H9 (cell line): ENCODE measurements around the gene HOXB1. TPM values are rescaled to one million over a fixed set of nuclear protein-coding genes. Genes with fewer than 3 reads are reported as not detected.
"Not testable (repeated sequence)": the region's sequence is repeated elsewhere in the genome, so short reads cannot be mapped to it uniquely, and the experiment has no call there.

Source experiments
- DNase-seq: peaks from one replicate; pipeline ENCODE4 v3.0.0-alpha.2; 2017
- H2AFZ ChIP-seq: one replicate; pipeline ENCODE4 v1.6.1; 2013; ENCODE audit warnings: mild to moderate bottlenecking, low read length, control low read depth, moderate library complexity
- H2AK5ac ChIP-seq: 2 replicates; pipeline ENCODE4 v1.6.1; 2013; ENCODE audit warnings: low read length, control low read depth, mixed read lengths; ENCODE audit not compliant: insufficient read length
- H2BK120ac ChIP-seq: one replicate; pipeline ENCODE4 v1.6.1; 2013; ENCODE audit warnings: low read depth, mild to moderate bottlenecking, low read length, control low read depth, inconsistent platforms; ENCODE audit not compliant: poor library complexity, severe bottlenecking
- H2BK12ac ChIP-seq: 2 replicates; pipeline ENCODE4 v1.6.1; 2013; ENCODE audit warnings: low read length, control low read depth, mixed read lengths, low read depth; ENCODE audit not compliant: insufficient read length
- H2BK15ac ChIP-seq: 2 replicates; pipeline ENCODE4 v1.6.1; 2013; ENCODE audit warnings: low read depth, low read length, control low read depth
- H2BK20ac ChIP-seq: one replicate; pipeline ENCODE4 v1.6.1; 2013; ENCODE audit warnings: low read depth, mild to moderate bottlenecking, low read length, control low read depth, inconsistent platforms; ENCODE audit not compliant: poor library complexity, severe bottlenecking
- H2BK5ac ChIP-seq: 2 replicates; pipeline ENCODE4 v1.6.1; 2013; ENCODE audit warnings: low read length, control low read depth, mixed read lengths; ENCODE audit not compliant: insufficient read length
- H3K14ac ChIP-seq: 2 replicates; pipeline ENCODE4 v1.6.1; 2013; ENCODE audit warnings: low read length, control low read depth; ENCODE audit not compliant: insufficient read depth
- H3K18ac ChIP-seq: 2 replicates; pipeline ENCODE4 v1.6.1; 2013; ENCODE audit warnings: low read depth, mild to moderate bottlenecking, mixed read lengths, low read length, control low read depth; ENCODE audit not compliant: insufficient read length
- H3K23ac ChIP-seq: 2 replicates; pipeline ENCODE4 v1.6.1; 2013; ENCODE audit warnings: low read length, control low read depth, mixed read lengths, low read depth; ENCODE audit not compliant: insufficient read length
- H3K23me2 ChIP-seq: 2 replicates; pipeline ENCODE4 v1.6.1; 2013; ENCODE audit warnings: low read depth, mild to moderate bottlenecking, mixed read lengths, low read length, control low read depth; ENCODE audit not compliant: insufficient read length, poor library complexity, severe bottlenecking
- H3K27ac ChIP-seq: 2 replicates; pipeline ENCODE4 v1.5.1; 2013; ENCODE audit warnings: low read length, control low read depth, mixed read lengths, low read depth; ENCODE audit not compliant: insufficient read length
- H3K27me3 ChIP-seq: 2 replicates; pipeline ENCODE4 v1.6.1; 2013; ENCODE audit warnings: low read length, control low read depth, inconsistent platforms; ENCODE audit not compliant: insufficient read depth
- H3K4ac ChIP-seq: 2 replicates; pipeline ENCODE4 v1.6.1; 2013; ENCODE audit warnings: low read depth, mild to moderate bottlenecking, control low read depth, inconsistent platforms, low read length, moderate library complexity
- H3K4me1 ChIP-seq: 2 replicates; pipeline ENCODE4 v1.6.1; 2013; ENCODE audit warnings: low read length, control low read depth, inconsistent platforms; ENCODE audit not compliant: insufficient read depth
- H3K4me2 ChIP-seq: 2 replicates; pipeline ENCODE4 v1.6.1; 2013; ENCODE audit warnings: low read length, control low read depth, mixed read lengths; ENCODE audit not compliant: insufficient read length, insufficient read depth
- H3K56ac ChIP-seq: 2 replicates; pipeline ENCODE4 v1.6.1; 2013; ENCODE audit warnings: low read depth, mild to moderate bottlenecking, mixed read lengths, low read length, control low read depth; ENCODE audit not compliant: insufficient read length
- H3K79me1 ChIP-seq: 2 replicates; pipeline ENCODE4 v1.6.1; 2013; ENCODE audit warnings: low read depth, mild to moderate bottlenecking, moderate library complexity, low read length, control low read depth, inconsistent platforms; ENCODE audit not compliant: insufficient read depth, poor library complexity, severe bottlenecking
- H3K79me2 ChIP-seq: 2 replicates; pipeline ENCODE4 v1.6.1; 2013; ENCODE audit warnings: low read length, control low read depth, inconsistent platforms; ENCODE audit not compliant: insufficient read depth
- H3K9ac ChIP-seq: 2 replicates; pipeline ENCODE4 v1.6.1; 2013; ENCODE audit warnings: low read length, control low read depth, mixed read lengths; ENCODE audit not compliant: insufficient read length; ENCODE audit errors: extremely low read depth
- H3K9me3 ChIP-seq: one replicate; pipeline ENCODE4 v1.6.1; 2013; ENCODE audit warnings: low read depth, low read length, inconsistent platforms; ENCODE audit not compliant: control insufficient read depth
- H3T11ph ChIP-seq: one replicate; pipeline ENCODE4 v1.6.1; 2013; ENCODE audit warnings: mild to moderate bottlenecking, low read length, control low read depth, inconsistent platforms
- H4K20me1 ChIP-seq: one replicate; pipeline ENCODE4 v1.6.1; 2013; ENCODE audit not compliant: control insufficient read depth, insufficient read length, insufficient read depth
- H4K5ac ChIP-seq: 2 replicates; pipeline ENCODE4 v1.6.1; 2013; ENCODE audit warnings: low read depth, mild to moderate bottlenecking, mixed read lengths, low read length, control low read depth; ENCODE audit not compliant: insufficient read length
- H4K8ac ChIP-seq: replicated peaks from 2 replicates; pipeline ENCODE4 v1.6.1; 2013; ENCODE audit warnings: low read length, control low read depth, mixed read lengths, low read depth; ENCODE audit not compliant: insufficient read length
- H4K91ac ChIP-seq: 2 replicates; pipeline ENCODE4 v1.6.1; 2013; ENCODE audit warnings: low read depth, mild to moderate bottlenecking, moderate library complexity, mixed read lengths, low read length, control low read depth; ENCODE audit not compliant: insufficient read length
- H3K27ac Mint-ChIP-seq, 3 experiments: 2 replicates in 2 of 3; 3 replicates in 1 of 3; pipeline ENCODE4 v1.8.0; 2020 to 2021; ENCODE audit warnings: mixed read lengths in 3 of 3, mild to moderate bottlenecking in 1 of 3, moderate library complexity in 1 of 3
- H3K27me3 Mint-ChIP-seq: 2 replicates; pipeline ENCODE4 v1.8.0; 2021; ENCODE audit warnings: low read depth, mild to moderate bottlenecking, moderate library complexity, mixed read lengths
- H3K36me3 Mint-ChIP-seq, 3 experiments: 2 replicates in 2 of 3; 3 replicates in 1 of 3; pipeline ENCODE4 v1.8.0; 2020 to 2021; ENCODE audit warnings: low read depth in 3 of 3, mixed read lengths in 3 of 3; ENCODE audit not compliant: insufficient read depth in 1 of 3
- H3K4me1 Mint-ChIP-seq, 2 experiments: 2 replicates each; pipeline ENCODE4 v1.8.0; 2020; ENCODE audit warnings: mixed read lengths in 2 of 2
- H3K4me3 Mint-ChIP-seq, 2 experiments: 2 replicates in 1 of 2; 3 replicates in 1 of 2; pipeline ENCODE4 v1.8.0; 2020 to 2021; ENCODE audit warnings: mild to moderate bottlenecking in 2 of 2, mixed read lengths in 2 of 2, moderate library complexity in 1 of 2
- H3K9me3 Mint-ChIP-seq, 2 experiments: 2 replicates in 1 of 2; 3 replicates in 1 of 2; pipeline ENCODE4 v1.8.0; 2020; ENCODE audit warnings: mild to moderate bottlenecking in 2 of 2, mixed read lengths in 2 of 2, moderate library complexity in 1 of 2
- WGBS: extraction: QIAGEN DNeasy Blood & Tissue Kit; methylation state at CpG from one replicate; pipeline ENCODE4 v1.1.7; 2013; ENCODE audit warnings: missing lambda C conversion rate, low lambda C conversion rate, mixed read lengths; ENCODE audit not compliant: insufficient read length; ENCODE audit errors: extremely low coverage; 5-methylcytosine and 5-hydroxymethylcytosine counted together
- total RNA-seq: library from RNA; stranded (reverse); gene quantifications from 2 replicates; pipeline ENCODE4 v1.2.1, GENCODE V29; 2021
- TF ChIP-seq, protein P1 (sequence below): fragments of 200-600 bp; sonication (generic); conservative IDR thresholded peaks from 3 replicates; pipeline ENCODE4 v1.8.0; 2021; ENCODE audit warnings: antibody characterized with exemption, mild to moderate bottlenecking

Gene HOXB1
- total RNA-seq, 1 experiment from 2014 or later, result not detected

DNA sequence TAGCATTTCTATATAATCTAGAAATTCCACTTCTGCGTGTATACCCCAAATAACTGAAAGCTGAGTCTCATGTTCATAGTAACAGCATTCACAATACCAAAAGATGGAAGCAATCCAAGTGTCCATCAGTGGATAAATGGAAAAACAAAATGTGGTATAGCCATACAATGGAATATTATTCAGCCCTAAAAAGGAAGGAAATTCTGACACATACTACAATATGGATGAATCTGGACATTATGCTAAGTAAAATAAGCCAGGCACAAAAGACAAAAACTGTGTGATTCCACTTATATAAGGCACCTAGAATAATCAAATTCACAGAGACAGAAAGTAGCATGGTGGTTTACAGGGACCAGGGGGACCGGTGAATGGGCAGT, 20.4 kb downstream of the HOXB1 start:
- Histone ChIP-seq H3K9ac (no peak overlapping the region), H2AK5ac (no peak overlapping the region), H3K14ac (no peak overlapping the region), H3K23me2 (no peaks in the 10 kb centered on the region), H3K4ac (no peak overlapping the region), H2BK20ac (no peak overlapping the region), H3K56ac (no peak overlapping the region), H3K79me2 (0 out of 2 replicates have a peak, but pooled peaks cover 2% of the 10 kb centered on the region), H4K8ac (no peak overlapping the region), H2AFZ (no peak overlapping the region), H2BK15ac (no peak overlapping the region), H4K5ac (no peak overlapping the region), H3K4me2 (no peak overlapping the region), H3K23ac (no peak overlapping the region), H2BK120ac (no peak overlapping the region), H4K91ac (no peak overlapping the region), H3T11ph (no peak overlapping the region), H3K4me1 (no peaks in the 10 kb centered on the region), H3K27me3 (no peaks in the 10 kb centered on the region; the same call in 1 of the 2 replicates), H2BK12ac (no peak overlapping the region), H2BK5ac (no peak overlapping the region), H3K79me1 (no peaks in the 10 kb centered on the region), H3K9me3 (no peaks in the 10 kb centered on the region), H4K20me1 (no peaks in the 10 kb centered on the region), H3K27ac (no peak overlapping the region), H3K18ac (no peak overlapping the region)
- Mint-ChIP-seq H3K36me3 (no peaks in the 10 kb centered on the region; a peak in 1 of 7 replicates), H3K4me1 (peaks cover 15 to 17% of the 10 kb centered on the region in 2 experiments), H3K9me3 (no peaks in the 10 kb centered on the region; a peak in 1 of 5 replicates), H3K4me3 (no peak overlapping the region), H3K27ac (no peak overlapping the region), H3K27me3 (peaks cover 77% of the 10 kb centered on the region)
- TF ChIP-seq, protein P1, sequence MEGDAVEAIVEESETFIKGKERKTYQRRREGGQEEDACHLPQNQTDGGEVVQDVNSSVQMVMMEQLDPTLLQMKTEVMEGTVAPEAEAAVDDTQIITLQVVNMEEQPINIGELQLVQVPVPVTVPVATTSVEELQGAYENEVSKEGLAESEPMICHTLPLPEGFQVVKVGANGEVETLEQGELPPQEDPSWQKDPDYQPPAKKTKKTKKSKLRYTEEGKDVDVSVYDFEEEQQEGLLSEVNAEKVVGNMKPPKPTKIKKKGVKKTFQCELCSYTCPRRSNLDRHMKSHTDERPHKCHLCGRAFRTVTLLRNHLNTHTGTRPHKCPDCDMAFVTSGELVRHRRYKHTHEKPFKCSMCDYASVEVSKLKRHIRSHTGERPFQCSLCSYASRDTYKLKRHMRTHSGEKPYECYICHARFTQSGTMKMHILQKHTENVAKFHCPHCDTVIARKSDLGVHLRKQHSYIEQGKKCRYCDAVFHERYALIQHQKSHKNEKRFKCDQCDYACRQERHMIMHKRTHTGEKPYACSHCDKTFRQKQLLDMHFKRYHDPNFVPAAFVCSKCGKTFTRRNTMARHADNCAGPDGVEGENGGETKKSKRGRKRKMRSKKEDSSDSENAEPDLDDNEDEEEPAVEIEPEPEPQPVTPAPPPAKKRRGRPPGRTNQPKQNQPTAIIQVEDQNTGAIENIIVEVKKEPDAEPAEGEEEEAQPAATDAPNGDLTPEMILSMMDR, result no peak
- DNase-seq, result no peak
- WGBS, result no CpG with 5 or more reads among the region's 2 CpGs

DNA sequence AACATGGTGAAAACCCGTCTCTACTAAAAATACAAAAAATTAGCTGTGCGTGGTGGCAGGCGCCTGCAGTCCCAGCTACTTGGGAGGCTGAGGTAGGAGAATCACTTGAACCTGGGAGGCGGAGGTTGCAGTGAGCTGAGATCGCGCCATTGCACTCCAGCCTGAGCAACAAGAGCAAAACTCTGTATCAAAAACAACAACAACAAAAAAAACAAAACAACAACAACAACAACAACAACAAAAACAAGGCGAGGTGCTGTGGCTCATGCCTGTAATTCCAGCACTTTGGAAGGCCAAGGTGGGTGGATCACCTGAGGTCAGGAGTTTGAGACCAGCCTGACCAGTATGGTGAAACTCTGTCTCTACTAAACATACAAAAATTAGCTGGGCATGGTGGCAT, 21.1 kb downstream of the HOXB1 start:
- not testable (repeated sequence) for H2BK12ac ChIP-seq, H2BK120ac ChIP-seq, H4K8ac ChIP-seq, H3K18ac ChIP-seq, H3K56ac ChIP-seq, H3K4me3 Mint-ChIP-seq, H3T11ph ChIP-seq, H3K36me3 Mint-ChIP-seq, H2BK15ac ChIP-seq, H3K23me2 ChIP-seq, H2AFZ ChIP-seq, H4K5ac ChIP-seq, H4K91ac ChIP-seq, H4K20me1 ChIP-seq, H3K4ac ChIP-seq, H3K79me2 ChIP-seq, H3K23ac ChIP-seq, H3K14ac ChIP-seq, H3K9me3 ChIP-seq, H3K27ac ChIP-seq, DNase-seq, H3K27me3 ChIP-seq, H2BK5ac ChIP-seq, H3K79me1 ChIP-seq, H2BK20ac ChIP-seq, H3K4me2 ChIP-seq, H3K4me1 ChIP-seq, H3K27ac Mint-ChIP-seq, H3K9ac ChIP-seq, H3K9me3 Mint-ChIP-seq, H2AK5ac ChIP-seq
- no CpG with 5 or more reads among the region's 7 CpGs for WGBS
- Mint-ChIP-seq H3K4me1 (peaks cover 12% of the 10 kb centered on the region in 2 experiments), H3K27me3 (peaks cover 75% of the 10 kb centered on the region)
